Cardiac muscle cell (in vitro differentiated cells and primary cell): ENCODE measurements around the gene POLR2L. TPM values are rescaled to one million over a fixed set of nuclear protein-coding genes. Genes with fewer than 3 reads are reported as not detected.
A peak's percentile ranks its signal among the peaks of the same experiment; 100 is the strongest.

Experiments used
- DNase-seq, 2 donors: peaks; one replicate each; pipeline versions ENCODE4 v3.0.0 to v3.0.0-alpha.2; 2010 to 2017; ENCODE audit warnings: low read depth in 1 of 2, low spot score in 1 of 2
- H3K27ac ChIP-seq: fragments of 200-600 bp; sonication (generic); 2 replicates; pipeline ENCODE4 v1.5.1; 2016
- H3K27me3 ChIP-seq: fragments of 200-600 bp; sonication (generic); 2 replicates; pipeline ENCODE4 v1.6.0; 2016; ENCODE audit warnings: control low read depth
- H3K36me3 ChIP-seq: fragments of 200-600 bp; sonication (generic); 2 replicates; pipeline ENCODE4 v1.5.1; 2016; ENCODE audit warnings: control low read depth
- H3K4me1 ChIP-seq: fragments of 200-600 bp; sonication (generic); 2 replicates; pipeline ENCODE4 v1.8.1; 2017; ENCODE audit warnings: low read depth, mild to moderate bottlenecking, mixed run types
- H3K4me3 ChIP-seq: fragments of 200-600 bp; sonication (generic); 2 replicates; pipeline ENCODE4 v1.5.1; 2016; ENCODE audit warnings: mild to moderate bottlenecking
- H3K9me3 ChIP-seq: fragments of 200-600 bp; sonication (generic); 2 replicates; pipeline ENCODE4 v1.5.1; 2017; ENCODE audit warnings: low read depth, mild to moderate bottlenecking, control low read depth
- polyA plus RNA-seq: library from polyadenylated mRNA; unstranded; fragments of >200 nt; fragmentation: Nextera tagmentation; extraction: Ambion mirVana; gene quantifications from 2 replicates; pipeline ENCODE4 v1.2.1, GENCODE V29; 2016
- total RNA-seq: library from RNA; depleted of rRNA; stranded (reverse); fragments of >200 nt; gene quantifications from 2 replicates; pipeline ENCODE4 v1.2.3, GENCODE V29; 2016
- TF ChIP-seq, protein P1 (sequence below): IDR thresholded peaks from 2 replicates; pipeline ENCODE4 v1.5.1; 2012; ENCODE audit warnings: low read depth, mild to moderate bottlenecking, low read length

The POLR2L gene
- total and polyA plus RNA-seq, 2 experiments from 2014 or later: 67.3 to 482 TPM

DNA sequence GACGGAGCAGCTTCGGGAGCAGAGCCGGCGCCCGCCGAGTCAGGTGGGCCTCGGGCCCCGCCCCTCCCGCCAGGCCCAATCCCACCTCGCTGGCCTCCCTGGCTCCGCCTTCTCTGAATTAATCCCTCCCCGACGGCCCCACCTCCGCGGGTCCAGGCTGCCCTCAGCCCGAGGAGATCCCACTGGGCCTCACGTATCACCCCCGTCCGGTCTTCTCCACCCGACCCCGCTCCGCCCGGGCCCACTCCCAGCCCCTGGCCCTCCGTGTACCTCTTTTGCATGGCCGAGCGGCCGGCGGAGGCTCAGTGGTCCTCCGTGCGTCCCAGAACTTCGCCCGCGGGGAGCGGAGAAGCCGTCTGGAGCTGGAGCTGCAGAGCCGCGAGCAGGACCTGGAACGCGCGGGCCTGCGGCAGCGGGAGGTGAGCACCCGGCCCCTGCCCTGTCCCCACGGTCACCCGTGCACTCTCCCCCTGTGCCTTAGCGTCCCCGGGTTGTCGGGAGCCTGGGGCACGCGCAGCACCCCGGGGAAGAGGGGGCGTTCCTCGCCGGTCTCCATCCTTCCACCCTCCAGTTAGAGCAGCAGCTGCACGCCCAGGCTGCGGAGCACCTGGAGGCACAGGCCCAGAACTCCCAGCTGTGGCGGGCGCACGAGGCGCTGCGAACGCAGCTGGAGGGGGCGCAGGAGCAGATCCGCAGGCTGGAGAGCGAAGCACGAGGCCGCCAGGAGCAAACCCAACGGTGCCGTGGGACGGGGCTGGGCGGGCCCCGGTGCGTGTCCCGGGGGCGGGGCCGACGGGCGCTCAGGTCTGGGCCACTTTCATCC is 11.8 kb downstream of the POLR2L start:
- Histone ChIP-seq H3K4me1 (peaks cover 34% of the 10 kb centered on the region), H3K4me3 (peak overlapping the region; percentile 31), H3K27me3 (peaks cover 29% of the 10 kb centered on the region), H3K36me3 (no peaks in the 10 kb centered on the region), H3K9me3 (no peaks in the 10 kb centered on the region), H3K27ac (no peak overlapping the region)
- TF ChIP-seq, protein P1, sequence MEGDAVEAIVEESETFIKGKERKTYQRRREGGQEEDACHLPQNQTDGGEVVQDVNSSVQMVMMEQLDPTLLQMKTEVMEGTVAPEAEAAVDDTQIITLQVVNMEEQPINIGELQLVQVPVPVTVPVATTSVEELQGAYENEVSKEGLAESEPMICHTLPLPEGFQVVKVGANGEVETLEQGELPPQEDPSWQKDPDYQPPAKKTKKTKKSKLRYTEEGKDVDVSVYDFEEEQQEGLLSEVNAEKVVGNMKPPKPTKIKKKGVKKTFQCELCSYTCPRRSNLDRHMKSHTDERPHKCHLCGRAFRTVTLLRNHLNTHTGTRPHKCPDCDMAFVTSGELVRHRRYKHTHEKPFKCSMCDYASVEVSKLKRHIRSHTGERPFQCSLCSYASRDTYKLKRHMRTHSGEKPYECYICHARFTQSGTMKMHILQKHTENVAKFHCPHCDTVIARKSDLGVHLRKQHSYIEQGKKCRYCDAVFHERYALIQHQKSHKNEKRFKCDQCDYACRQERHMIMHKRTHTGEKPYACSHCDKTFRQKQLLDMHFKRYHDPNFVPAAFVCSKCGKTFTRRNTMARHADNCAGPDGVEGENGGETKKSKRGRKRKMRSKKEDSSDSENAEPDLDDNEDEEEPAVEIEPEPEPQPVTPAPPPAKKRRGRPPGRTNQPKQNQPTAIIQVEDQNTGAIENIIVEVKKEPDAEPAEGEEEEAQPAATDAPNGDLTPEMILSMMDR: no peak
- DNase-seq: peak; percentile 67 to 90

DNA sequence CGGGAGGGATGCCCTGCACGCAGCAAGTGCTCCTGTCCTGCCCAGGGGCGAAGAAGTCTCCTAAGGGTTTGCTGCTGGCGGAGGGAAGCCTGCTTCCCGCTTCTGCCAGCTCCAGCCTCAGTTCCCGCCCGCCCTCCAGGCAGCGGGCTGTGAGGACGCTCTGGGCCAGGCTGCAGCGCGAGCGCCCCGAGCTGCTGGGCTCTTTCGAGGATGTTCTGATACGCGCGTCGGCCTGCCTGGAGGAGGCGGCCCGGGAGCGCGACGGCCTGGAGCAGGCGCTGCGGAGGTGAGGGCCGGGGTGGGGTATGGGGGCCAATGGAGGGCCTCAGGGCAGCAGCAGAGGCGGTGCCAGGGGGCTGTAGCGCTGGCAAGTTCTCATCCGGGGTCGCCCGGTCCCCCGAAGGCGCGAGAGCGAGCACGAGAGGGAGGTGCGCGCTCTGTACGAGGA is 12.5 kb downstream of the POLR2L start:
- Histone ChIP-seq H3K36me3 (no peaks in the 10 kb centered on the region), H3K9me3 (no peaks in the 10 kb centered on the region), H3K27me3 (peaks cover 29% of the 10 kb centered on the region), H3K27ac (no peak overlapping the region), H3K4me1 (peaks cover 34% of the 10 kb centered on the region), H3K4me3 (peak overlapping the region; percentile 31)
- TF ChIP-seq, protein P1: no peak
- DNase-seq: no peak

DNA sequence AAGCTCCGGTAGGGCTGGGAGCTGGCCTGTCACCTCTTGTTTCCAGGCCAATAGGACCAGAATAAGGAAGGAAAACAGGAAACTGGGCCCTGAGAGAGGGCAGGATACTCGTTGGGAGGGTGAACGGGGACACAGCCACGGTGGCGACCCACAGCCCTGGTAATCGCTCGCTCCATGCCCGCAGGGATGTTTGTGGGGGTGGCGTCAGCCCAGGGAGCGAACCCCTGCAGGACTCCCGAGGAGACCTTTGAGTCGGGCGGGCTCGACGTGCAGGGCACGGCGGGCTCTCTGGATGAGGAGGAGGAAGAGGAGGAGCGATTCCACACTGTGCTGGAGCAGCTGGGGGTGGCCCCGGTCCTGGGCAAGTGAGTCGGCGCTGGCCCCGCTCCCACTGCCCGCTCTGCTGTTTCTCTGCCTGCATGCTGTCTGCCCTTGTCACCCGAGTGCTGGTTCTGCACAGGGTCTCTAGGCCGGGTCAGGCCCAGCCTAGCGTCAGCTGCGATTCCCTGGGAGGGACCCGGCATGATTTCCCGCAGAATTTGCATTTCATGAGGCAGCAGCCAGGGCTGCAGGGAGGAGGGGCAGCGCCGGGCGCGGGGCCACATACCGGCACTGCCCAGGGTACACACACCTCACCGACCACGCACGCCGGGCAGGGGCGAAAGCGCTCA is 13.0 kb downstream of the POLR2L start:
- peaks cover 34% of the 10 kb centered on the region for H3K4me1 ChIP-seq

DNA sequence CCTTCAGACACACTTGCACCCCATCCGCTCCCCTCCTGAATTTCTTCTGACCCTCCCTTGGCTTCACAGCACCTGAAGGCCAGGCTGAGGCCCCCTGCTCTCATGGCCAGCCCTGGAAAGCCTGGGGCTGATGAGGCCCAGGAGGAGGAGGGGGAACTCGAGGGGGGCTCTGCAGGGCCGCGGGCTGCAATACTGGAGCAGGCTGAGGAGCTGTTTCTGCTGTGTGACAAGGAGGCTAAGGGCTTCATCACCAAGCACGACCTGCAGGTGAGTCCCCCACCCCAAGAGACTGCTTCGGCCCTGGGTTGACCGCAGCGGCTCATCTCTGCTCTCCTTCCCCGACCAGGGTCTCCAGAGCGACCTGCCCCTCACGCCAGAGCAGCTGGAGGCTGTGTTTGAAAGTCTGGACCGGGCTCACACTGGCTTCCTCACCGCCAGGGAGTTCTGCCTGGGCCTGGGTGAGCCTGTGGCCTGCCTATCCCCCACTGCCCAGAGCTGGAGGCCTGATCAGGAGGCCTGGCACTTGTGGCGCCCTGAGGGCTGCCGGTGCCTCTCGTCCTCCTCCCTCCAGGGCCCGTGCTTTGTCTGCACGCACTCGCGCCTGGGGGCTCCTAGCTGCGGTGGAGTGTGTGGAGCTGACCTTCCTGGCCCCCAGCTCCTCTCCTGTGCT is 13.7 kb downstream of the POLR2L start:
- no peak for DNase-seq
- TF ChIP-seq, protein P1: no peak
- H3K4me3 ChIP-seq: no peak overlapping the region
- H3K9me3 ChIP-seq: no peaks in the 10 kb centered on the region
- peaks cover 7% of the 10 kb centered on the region for H3K36me3 ChIP-seq
- H3K27ac ChIP-seq: no peak overlapping the region
- peaks cover 30% of the 10 kb centered on the region for H3K4me1 ChIP-seq
- peaks cover 29% of the 10 kb centered on the region for H3K27me3 ChIP-seq

More for the DNA sequence above, 13.0 kb downstream of the POLR2L start:
- Histone ChIP-seq H3K27ac (no peak overlapping the region), H3K4me3 (peak overlapping the region; percentile 31), H3K36me3 (peaks cover 2% of the 10 kb centered on the region), H3K9me3 (no peaks in the 10 kb centered on the region), H3K27me3 (peaks cover 29% of the 10 kb centered on the region)
- DNase-seq: peak in 1 of 2 donors; percentile 47
- TF ChIP-seq, protein P1: no peak

DNA sequence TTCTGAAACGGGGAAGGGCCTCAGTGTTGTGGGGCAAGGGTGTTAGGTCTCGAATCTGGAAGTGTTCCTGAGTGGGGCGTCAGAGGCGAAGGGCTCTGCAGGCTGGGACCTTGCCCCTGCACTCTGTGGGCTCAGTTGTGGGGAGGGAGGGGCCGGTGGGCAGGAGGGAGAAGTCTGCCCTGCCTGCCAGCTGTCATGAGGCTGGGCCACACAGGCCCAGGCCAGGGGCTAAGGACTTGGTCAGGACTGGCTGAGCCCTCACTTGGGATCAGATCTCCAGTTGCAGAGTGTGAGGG is 14.5 kb downstream of the POLR2L start, which contains the start of gene CRACR2B:
TSS of gene CRACR2B (plus strand) at position 23 of the 296 bp plus-strand sequence. CDS start 689 bp downstream, outside the sequence.
- H3K4me3 ChIP-seq: peak within 1 kb of the TSS; percentile 27
- H3K27me3 ChIP-seq: peaks cover 29% of the 10 kb centered on the region
- no peaks in the 10 kb centered on the region for H3K9me3 ChIP-seq
- TF ChIP-seq, protein P1: no peak
- DNase-seq: no peak
- peaks cover 30% of the 10 kb centered on the region for H3K4me1 ChIP-seq
- peak within 1 kb of the TSS; percentile 27 for H3K27ac ChIP-seq
- H3K36me3 ChIP-seq: peaks cover 7% of the 10 kb centered on the region
